Hematopoietic multipotent progenitor cell (in vitro differentiated cells): Measurements from ENCODE around the gene GPX8. TPM values are rescaled to one million over a fixed set of nuclear protein-coding genes. Genes with fewer than 3 reads are reported as not detected.

ENCODE experiments used
- DNase-seq, 3 donors: peaks; one replicate each; pipeline ENCODE4 v3.0.0-alpha.2; 2011 to 2015; ENCODE audit warnings: low read depth in 2 of 3, low spot score in 2 of 3
- small RNA-seq: library from RNA; depleted of rRNA; stranded (forward); fragments of <200 nt; gene quantifications from one replicate; pipeline ENCODE3, GENCODE V24; 2012
- total RNA-seq: library from RNA; depleted of rRNA; stranded (reverse); fragments of >200 nt; gene quantifications from one replicate; pipeline ENCODE4 v1.2.3, GENCODE V29; 2012

The GPX8 gene
- total RNA-seq, 1 donor, result under 0.01 TPM

DNA sequence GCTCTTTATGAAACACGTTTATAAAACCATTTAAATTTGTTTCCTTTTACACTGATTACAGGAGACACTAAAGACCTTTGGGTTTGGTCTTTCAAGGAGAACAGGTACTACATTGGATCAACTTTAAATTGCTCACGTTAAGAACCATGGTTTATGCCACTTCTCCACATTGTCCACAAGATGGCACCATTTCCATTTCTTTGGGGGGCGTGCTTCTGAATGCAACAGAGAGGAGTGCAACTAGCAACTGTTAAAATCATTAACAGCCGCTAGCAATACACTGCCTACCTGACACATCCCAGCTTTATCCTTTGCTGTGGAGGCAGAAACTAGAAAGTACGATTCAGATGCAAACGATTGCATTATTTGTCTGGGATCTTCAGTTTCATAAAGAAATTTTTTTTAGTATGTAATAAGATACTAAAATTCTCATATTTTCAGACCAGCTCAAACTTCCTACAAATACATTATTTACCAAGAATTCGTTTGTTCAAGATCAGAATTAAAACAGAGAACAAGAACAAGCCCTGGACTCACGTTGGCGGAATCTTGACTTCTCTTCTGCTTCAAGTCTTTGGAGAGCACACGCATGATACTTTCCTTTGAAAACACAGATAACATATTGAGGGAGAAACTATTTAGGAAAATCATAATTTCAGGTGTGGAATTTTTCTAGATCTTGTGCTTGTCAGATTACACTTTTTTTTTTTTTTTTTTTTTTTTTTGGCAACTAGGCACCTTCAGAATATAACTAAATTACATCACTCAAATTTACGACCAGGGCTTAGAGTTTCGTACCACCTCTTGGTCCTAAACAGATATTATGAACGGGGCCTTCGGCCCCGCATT is 12.3 kb downstream of the GPX8 start:
- DNase-seq, result peak; percentile 50 to 95 (median 79)

DNA sequence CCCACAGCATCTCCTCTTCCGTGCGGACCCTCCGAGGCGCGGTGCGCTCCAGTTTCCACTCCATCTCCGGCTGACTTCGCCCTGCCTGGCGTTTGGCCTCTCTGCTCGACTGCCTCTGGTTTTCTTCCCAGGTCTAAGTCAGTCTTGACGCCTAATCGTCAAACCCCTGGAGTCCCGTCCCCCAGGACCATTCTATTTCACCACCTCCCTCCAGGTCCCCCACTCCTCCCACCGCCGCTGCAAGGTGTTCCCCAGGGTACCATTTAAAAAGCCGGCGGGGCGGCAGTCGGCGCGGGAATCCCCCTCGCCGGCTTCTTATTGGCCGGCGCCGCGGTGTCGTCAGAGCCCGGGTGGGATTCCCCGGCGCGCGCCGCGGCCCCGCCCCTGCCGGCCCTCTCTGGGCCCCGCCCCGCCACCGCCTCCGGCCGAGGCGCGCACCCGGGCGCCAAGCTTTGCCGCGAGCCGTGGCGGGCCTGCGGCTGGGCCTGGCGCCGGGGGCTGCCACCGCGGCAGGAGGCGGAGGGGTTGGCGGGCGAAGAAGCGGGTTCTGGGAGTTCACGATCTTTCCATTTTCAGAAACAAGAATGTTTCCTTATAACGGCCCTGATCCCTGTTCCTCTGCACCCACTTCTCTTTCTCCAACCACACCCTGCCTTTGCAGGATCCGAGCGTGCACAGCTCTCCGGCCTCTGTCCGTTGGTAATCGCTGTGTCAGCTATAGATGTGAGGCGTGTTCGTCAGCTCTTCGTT is 13.1 kb downstream of the GPX8 start, which contains the start of gene CDC20B:
CDC20B (minus strand) TSS at position 241 of the 750 bp plus-strand sequence; CDS start at position 64, 177 bp downstream.
- DNase-seq, result peak; percentile 59 to 84 (median 79)

DNA sequence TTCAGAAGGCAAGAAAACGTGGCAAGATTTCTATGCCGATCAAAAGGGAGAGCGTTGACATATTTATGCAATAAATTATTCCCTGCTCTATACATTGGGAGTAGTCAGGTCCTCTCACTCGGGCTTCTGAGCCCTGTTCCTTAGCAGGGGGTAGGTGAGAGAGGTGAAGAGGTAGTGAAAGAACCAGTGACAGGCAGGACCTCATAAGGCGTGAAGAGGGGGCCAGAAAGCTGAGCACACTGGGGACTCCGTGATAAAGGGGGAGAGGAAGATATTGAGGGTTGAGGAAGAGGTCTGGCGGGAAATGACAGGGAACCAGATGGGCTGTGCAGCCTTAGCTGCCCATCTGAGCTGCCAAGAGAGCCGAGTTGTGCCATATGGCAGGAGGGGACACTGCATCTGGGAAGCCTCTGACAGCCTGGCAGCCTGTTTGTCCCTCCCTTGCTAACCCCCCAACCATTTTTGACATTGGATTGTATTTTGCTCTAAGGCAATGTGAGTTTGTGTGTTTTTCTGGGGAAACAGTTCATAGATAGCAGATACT is 13.8 kb downstream of the GPX8 start:
- DNase-seq, result peak in 2 of 3 donors; percentile 26 to 36

DNA sequence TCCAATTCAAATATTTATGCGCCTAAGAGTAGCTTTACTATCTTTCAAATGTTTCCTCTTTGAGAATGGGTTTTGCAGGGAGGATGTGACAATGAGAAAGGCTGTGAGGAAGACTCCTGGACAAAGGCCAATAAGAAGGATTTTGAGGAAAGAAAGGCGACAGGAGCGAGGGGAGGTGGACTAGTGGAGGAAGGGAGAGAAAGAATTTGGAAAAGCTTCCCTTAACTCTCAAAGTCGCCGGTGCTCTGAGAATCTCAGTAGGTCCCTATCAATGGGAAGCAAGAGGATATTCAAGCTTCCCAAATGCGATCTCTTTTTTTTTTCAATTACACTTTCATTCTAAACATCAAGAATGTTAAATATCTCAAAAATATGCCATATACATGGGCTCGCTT is 15.8 kb downstream of the GPX8 start:
- DNase-seq, result no peak

DNA sequence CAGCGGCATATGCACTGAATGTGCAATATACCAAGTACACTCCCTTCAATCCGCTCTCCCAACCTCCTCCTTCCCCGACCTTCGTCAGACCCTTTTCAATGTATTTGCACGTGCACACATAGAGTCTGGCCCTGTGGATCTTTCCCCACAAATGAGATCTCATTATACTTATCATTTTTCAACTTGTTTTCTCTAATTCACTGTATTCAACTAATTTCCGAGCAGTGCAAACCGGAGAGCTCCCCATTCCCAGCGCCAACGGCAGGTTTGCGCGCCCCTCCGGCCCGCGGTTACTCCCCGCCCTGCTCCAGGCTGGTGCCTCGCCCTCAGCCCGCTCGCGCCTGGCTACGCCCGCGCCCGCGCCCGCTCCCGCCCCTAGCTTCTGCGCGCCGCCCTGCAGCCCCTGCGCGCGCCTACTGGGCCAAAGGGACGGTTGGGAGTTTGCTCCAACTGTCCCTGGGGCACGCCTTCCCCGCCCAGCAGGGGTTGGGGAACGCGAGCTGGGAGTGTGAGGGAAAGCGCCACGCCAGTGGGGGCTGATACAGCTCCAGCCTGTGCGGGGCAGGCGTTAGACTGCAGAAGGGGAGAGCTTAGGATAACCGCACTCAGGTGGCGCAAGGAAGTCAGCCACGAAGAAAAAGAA is 16.3 kb downstream of the GPX8 start:
- DNase-seq, result peak in 2 of 3 donors; percentile 28 to 41

DNA sequence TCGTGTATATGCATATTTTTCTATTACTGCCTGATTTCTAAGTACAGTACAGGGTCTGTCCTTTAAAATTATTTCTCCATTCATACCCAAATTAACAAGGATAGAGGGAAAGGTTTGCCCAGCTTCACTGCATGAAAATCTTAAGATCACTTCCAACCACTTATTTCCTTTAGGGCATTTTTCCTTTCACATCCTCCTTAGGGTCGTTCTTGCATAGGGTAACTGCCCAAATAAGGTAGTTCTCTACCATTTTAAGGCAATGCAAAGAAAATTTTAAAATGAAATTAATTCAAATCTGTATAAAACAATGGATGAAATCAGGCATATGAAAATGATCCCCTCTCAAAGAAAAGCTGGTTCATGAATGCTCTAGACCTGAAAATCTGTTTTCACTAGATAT is 17.1 kb downstream of the GPX8 start:
- DNase-seq, result no peak

DNA sequence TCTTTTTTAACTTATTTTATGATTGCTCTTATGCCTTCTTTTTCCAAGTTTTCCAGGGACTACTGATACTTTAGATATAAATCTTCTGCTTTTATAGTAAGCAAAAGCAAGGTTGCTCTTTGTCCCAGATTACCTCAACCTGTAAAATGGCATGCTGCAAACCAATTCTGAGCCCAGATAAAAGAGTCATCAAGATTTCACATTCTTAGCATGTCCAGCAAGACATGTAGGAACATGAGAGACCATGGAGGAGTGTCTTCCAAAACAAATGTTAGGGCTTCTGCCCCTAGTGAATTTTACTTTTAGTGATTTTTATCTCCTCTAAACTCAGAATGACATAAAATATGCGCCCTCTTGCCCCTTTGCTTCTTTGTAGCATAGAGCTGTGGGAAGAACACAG is 20.0 kb downstream of the GPX8 start:
- no peak for DNase-seq

DNA sequence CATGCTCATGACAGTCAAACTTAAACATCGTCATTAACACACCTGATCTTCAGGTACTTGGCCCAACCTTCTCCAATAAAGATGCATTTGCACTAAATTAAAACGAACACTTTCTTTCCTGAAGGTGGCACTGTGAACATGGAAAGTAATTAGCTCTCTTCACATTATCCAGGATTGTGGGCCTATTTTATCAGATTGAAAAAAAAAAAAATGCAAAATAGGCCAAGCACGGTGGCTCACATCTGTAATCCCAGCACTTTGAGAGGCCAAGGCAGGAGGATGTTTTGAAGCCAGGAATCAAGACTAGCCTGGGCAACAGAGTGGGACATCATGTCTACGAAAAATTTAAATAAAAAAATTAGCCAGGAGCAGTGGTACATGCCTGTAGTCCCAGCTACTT is 27.4 kb downstream of the GPX8 start:
- DNase-seq, result peak in 2 of 3 donors; percentile 16 to 38

DNA sequence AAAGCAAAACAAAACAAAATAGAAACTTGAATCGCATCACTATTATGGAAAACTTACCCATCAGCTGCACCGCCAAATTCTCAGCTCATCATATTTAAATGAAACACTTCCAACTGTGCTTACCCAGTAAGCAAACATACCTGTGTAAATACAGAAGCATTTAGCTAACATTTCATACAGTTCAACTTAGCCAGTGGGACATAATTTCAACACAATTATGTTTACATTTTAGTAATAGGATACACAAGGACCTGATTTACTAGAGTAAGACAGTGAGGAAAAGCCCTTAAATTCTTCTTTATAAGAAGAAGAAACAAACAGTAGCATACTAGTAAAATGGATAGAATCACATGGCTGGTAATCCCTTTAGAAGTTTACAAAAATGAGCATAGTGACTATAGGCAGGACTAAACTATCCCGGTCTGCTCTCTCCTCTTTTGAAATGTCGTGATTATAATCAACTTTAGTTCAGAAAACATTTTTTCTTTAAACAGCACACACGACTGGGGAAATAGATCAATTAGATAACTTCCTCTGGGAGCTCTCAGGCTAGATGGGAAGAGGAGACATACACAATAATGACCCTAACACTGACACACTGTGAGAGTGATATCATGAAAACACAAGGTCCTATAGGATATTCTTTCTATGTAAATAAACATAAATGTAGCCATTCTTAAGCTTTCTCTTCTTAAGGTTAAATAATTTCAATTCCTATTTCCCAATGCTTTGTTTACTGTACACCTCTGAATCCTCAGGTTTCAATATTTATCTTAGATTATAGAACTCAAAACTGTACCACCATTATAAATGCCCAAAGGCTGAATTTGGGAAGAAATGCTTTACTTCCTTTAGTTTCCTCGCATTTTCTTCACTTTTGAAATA is 28.9 kb downstream of the GPX8 start:
- no peak for DNase-seq

DNA sequence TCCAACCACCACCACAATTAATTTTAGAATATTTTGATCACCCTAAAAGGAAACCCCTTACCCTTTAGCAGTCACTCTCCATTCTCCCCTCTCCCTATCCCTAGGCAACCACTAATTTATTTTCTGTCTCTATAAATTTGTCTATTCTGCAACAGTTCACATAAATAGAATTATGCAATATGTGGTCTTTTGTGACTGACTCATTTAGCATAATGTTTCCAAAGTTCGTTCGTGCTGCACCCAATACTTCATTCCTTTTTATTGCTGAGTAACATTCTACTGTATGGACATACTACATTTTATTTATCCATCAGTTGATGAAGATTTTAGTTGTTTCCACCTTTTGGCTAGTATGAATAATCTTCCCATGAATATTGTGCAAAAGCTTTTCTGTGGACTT is 31.2 kb downstream of the GPX8 start:
- DNase-seq, result no peak

DNA sequence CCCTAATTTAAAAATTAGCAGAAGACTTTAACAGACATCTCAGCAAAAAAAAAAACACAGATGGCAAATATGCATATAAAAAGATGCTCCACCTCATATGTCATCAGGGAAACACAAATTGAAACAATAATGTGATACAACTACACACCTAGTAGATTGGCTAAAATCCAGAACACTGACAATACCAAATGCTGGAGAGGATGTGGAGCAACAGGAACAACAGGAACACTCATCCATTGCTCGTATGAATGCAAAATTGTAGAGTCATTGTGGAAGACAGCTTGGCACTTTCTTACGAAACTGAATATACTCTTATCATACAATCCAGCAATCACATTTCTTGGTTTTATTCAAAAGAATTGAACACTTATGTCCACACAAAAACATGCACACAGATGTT is 45.0 kb downstream of the GPX8 start:
- DNase-seq, result no peak

DNA sequence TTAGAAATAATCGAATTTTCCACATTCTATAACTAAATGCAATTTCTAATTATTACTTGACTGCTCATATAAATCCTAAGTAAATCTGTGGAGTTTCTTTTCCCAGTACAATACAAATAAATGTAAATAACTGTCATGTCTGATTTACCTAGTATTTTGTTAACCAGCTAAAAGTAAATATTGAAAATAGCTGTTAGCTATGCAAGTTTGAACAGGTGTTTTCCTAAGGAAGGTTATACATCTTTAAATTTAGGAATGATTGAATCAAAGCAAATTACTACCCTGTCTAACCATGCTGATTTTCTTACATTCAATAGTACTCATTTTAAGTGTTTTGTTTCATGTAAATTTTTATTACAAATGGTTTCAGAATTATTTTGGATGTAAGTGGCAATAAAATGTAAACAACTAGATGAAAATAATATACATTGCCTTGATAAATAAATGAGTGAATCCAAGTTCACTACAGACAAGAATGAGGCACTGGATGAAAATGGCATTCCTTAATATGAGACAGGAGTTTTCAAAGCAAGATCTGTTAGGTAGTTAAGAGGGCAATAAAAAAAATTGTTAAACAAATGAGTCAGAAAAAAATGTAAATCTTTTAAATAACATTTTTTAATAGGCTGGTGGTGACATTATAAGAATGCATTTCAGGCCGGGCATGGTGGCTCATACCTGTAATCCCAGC is 51.4 kb downstream of the GPX8 start:
- no peak for DNase-seq

Small RNA genes lying within 50 kb of the gene (small RNA-seq; reads per million reads assigned to genes)
- gene MIR449A (0.81 reads per million, percentile 19 among the genes with 10 or more reads in this experiment), gene MIR449B (not detected), gene MIR449C (not detected)

Other genes with a start within 250 kb of the GPX8 start
- under 0.01 TPM for gene ESM1, start 174.6 kb upstream of the GPX8 start, total RNA-seq
- gene GZMK, start 135.9 kb upstream of the GPX8 start, total RNA-seq, result under 0.01 TPM
- gene GZMA, start 57.5 kb upstream of the GPX8 start, total RNA-seq, result not detected
- not detected for gene CDC20B, start 13.0 kb downstream of the GPX8 start, total RNA-seq
- gene MCIDAS, start 67.1 kb downstream of the GPX8 start, total RNA-seq, result not detected
- under 0.01 TPM for gene CCNO, start 73.4 kb downstream of the GPX8 start, total RNA-seq
- gene DHX29, start 147.5 kb downstream of the GPX8 start, total RNA-seq, result 5.9 TPM
- 15.3 TPM for gene MTREX, start 147.8 kb downstream of the GPX8 start, total RNA-seq